Measurements from ENCODE around the gene UBP1.
"Not testable (repeated sequence)": the region's sequence is repeated elsewhere in the genome, so short reads cannot be mapped to it uniquely, and the experiment has no call there.

UBP1 gene, protein sequence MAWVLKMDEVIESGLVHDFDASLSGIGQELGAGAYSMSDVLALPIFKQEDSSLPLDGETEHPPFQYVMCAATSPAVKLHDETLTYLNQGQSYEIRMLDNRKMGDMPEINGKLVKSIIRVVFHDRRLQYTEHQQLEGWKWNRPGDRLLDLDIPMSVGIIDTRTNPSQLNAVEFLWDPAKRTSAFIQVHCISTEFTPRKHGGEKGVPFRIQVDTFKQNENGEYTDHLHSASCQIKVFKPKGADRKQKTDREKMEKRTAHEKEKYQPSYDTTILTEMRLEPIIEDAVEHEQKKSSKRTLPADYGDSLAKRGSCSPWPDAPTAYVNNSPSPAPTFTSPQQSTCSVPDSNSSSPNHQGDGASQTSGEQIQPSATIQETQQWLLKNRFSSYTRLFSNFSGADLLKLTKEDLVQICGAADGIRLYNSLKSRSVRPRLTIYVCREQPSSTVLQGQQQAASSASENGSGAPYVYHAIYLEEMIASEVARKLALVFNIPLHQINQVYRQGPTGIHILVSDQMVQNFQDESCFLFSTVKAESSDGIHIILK

DNA sequence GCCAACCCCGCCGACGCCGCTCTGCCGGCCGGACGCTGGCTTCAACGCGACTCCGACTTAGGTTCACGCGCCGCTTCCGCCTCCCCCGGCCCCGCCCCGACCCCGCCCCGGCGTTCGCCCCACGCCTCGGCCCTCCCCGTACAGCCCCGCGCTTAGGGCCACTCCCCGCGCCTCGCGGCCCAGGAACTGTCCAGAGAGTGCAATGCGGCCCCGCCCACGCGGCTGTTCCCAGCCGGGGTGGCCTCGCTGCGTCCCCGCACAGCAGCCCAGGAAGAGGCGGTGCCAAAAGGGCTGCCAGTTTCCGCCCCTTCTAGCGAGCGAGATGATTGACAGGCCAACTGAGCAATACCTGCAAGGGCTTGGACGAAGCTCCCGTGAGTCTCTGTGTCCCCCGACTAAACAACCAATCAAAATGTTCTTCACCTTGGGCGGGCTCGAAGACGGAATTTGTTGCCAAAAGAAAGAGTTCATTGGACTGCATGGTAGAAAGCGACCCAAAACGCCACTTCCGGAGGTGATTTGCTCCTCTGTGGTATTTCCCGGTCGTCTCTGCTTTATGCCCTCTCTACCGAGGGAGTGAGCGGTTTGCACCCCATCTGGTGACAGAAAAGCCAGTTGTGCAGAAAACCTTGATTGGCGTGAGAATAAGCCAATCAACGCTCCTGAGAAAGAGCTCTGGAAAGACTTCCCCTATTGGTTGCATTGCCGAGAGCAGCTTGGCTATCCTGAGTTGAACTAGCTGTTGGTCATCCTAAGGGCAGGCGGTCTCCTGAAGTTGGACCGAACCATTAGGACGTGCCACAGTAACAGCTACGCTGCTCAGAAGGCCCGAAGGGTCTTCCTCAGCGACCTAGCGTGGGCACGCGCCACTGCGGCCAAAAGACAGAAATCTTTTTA lies at the start of gene UBP1:
Gene UBP1 (minus strand): TSS at position 78 of the 897 bp plus-strand sequence. CDS start 557 bp downstream, outside the sequence.
- DNase-seq = peak; percentile 100

DNA sequence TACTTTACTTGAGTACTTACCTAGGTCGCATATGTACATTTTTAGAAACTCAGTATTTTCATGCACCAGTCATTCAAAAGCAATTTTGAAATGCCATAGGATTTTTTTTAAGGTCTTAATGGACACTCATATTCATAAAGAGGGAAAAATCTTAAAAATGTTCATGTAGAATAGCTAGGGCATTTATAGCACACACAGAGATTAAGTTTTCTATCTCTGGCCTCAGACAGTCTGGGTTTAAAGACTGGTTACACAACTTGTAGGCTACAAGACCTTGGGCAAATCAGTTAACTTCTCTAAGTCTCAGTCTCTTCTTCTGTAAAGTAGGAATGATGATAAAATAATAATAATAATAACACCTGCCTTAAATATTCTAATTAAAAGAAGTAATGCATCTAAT lies 48.5 kb upstream of the UBP1 start:
- no peak for DNase-seq

DNA sequence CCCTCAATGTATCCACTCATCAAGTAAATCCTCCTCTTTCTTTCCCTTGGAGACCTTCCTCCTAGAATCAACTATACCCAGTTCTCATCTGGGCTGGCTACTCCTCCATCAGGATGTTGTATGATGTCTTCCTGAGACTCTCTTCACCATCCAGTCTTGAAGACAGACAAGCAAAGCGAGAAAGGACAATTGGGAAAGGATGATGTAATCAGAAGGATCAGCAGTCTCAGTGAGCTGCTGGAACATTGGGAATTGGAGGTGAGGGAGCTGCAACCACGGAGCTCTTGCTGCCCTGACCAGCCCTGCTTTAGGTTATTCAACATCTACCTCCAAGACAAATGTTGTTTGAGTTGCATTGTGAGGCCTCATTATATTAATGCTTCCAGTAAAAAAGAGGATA lies 48.0 kb upstream of the UBP1 start:
- no peak for DNase-seq

DNA sequence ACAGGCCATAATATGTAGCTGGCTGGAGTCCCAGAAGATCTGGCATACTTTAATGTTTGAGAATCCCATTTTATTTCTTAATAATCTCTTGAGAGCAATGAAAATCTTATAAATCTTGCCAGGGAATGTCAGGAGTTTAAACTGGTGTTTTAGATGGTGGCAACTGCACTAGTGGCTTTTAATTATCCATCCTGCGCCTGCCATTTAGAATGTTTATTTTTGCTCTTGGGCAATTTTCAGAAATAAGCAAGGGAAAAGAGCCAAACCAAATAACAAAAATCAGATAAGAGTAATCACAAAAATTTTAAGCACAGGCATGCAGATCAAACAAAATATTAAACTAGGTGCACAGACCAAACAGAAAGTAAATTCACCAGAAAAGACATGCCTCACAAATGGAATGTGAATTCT lies 41.9 kb upstream of the UBP1 start:
- DNase-seq = no peak

DNA sequence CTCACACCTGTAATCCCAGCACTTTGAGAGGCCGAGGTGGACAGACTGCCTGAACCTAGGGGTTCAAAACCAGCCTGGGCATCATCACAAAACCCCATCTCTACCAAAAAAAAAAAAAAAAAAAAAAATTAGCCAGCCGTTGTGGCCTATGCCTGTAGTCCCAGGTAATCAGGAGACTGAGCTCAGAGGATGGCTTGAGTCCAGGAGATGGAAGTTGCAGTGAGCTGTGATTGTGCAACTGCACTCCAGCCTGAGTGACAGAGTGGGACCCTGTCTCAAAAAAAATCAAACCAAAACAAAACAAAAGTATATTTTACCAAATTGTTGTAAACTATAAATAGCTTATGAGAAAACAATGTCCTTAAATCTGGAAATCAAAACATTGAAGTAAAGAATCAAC lies 34.7 kb upstream of the UBP1 start:
- no peak for DNase-seq

DNA sequence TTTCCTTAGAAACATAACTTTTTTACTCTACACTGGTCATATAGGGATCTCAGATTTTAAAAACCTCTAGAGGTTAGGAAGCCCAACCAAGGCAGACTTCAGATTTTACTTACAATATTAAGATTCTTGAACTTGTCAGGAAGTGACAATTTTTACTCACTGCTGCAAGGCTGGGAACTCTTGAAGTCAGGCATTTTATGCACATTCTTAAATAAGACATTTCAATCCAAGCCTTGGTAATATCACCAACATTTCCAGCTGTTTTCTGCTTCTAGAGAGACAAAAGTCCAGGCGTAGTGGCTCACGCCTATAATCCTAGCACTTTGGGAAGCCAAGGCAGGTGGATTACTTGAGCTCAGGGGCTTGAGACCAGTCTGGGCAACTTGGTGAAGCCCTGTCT lies 33.6 kb upstream of the UBP1 start:
- DNase-seq = no peak

DNA sequence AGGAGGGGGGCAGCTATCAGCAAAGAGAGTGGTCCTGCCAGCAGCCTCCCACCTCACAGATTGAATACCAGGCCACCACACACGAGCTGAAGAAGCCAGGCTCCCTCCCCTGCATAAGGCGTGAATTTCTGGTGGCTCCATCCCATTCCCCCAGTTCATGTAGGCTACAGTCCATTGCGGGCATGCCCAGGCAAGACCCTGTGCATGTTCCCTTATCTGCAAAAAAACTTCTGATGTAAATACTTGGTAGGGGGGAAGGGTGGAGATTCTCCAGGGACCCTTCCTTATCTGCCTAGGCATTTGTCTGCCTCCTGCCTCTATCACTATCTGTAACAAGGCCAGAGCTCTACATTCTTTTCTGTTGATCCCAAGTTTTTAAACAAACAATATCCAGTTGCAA lies 27.6 kb upstream of the UBP1 start:
- DNase-seq = no peak

DNA sequence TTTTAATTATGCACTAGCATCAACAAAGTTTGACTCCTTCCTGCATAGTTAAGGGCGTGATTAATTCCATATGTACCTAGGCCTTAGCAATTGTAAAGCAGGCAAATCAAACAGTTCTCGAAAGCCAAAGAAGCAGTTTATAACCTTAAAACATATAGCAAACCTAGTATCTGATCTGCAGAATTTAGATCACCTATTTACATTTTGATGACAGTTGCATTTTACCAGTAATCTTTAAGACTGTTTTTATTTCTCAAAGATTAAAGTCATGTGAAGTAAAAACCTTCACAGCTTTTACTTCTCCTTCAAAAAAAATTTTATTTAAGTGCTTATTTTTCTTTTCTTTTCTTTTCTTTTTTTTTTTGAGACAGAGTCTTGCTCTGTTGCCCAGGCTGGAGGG lies 20.9 kb upstream of the UBP1 start:
- DNase-seq = no peak

DNA sequence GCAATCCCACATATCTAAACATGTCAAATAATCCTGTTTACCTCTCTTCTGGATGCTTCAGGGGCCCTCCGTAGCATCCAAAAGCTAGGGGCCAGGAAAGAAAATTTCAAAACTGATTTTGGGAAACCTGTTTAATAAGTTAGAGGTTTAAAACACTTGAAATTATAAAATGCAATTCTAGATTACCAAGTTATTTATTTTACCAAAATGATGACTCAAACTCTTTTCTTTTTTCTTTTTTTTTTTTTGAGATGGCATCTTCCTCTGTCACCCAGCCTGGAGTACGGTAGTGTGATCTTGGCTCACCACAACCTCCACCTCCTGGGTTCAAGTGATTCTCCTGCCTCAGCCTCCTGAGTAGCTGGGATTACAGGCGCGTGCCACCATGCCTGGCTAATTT lies 19.4 kb upstream of the UBP1 start:
- not testable (repeated sequence) for DNase-seq

DNA sequence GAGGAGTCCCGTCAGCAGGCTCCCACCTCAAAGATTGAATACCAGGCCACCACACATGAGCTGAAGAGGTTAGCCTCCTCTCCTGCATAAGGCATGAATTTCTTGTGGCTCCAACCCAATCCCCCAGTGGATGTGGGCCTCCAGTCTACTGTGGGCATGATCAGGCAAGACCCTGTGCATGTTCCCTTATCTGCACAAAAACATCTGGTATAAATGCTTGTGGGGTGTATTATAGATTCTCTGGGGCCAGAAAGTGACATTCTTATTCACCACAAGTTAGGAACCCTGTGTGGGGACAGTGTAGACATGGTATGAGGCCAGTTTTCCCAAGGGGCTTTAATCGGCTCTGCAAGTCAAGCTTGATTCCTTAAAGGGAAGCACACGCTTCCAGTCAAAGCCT lies 18.2 kb upstream of the UBP1 start:
- DNase-seq = no peak

DNA sequence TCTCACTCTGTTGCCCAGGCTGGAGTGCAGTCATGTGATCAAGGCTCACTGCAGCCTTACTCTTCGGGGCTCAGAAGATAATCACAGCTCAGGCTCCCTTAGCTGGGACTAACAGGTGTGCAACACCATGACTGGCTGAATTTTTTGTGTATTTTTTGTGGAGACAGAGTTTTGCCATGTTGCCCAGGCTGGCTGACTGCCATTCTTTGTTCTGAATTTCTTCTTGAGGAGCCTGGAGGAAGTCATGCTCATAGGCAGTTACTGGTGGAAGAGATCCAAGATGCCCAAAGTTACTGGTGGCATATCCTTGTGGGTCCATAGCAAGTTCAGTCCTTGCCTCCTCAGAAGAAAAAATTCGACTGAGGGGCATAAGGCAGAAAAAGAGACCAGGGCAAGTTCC lies 16.6 kb upstream of the UBP1 start:
- DNase-seq = no peak

DNA sequence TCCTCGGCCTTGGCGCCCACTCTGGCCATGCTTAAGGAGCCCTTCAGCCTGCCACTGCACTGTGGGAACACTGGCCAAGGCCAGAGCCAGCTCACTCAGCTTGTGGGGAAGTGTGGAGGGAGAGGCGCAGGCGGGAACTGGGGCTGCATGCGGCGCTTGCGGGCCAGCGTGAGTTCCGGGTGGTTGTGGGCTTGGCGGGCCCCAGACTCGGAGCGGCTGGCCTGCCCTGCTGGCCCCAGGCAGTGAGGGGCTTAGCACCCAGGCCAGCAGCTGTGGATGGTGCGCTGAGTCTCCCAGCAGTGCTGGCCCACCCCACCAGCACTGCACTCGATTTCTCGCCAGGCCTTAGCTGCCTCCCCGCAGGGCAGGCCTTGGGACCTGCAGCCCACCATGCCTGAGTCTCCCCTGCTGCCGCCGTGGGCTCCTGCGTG lies 13.1 kb upstream of the UBP1 start:
- DNase-seq = no peak

DNA sequence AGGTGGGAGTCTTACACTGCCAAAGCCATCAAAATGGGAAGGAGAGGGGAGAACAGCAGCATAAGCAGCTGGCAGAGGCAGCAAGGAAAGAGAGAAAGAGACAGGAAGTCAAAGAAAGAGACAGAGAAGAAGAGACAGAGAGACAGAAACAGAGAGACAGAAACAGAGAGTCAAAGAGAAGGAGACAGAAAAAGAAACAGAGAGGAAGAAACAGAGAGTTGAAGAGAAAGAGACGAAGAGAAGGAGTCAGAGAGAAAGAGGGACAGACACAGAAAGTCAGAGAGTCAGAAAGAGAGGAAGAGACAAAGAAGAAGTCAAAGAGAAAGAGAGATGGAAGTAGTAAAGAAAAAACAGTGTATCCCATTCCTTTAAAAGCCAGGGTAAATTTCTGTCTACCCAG lies 11.8 kb upstream of the UBP1 start:
- not testable (repeated sequence) for DNase-seq

DNA sequence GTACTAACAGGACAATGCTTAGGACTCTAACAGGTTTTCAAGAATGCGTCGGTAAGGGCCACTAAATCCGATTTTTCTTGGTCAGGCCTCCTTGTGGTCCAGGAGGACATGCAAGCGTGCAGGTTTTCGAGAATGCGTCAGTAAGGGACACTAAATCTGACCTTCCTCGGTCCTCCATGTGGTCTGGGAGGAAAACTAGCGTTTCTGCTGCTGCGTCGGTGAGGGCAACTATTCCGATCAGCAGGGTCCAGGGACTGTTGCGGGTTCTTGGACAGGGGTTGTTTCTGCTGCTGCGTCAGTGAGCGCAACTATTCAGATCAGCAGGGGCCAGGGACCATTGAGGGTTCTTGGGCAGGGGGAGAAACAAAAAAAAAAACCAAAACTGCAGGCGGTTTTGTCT lies 7.8 kb upstream of the UBP1 start:
- DNase-seq = no peak

DNA sequence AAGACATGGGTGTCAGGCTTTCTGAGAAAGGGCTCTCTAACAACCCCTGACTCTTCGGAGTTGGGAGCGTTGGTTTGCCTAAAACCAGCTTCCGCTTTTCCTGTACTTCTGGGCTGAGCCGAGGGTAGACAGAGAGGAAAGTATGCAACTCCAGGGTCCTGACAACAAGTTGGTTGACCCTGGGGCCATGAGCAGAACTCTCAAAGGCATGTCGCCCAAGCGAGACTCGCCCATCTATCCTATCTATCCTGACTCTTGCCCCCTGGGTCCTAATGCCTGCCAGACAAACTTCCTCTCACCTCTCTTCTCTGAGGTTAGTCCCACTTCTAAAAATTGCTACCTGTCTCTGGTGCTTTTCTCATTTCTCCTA lies 7.0 kb upstream of the UBP1 start:
- DNase-seq = not testable (repeated sequence)

DNA sequence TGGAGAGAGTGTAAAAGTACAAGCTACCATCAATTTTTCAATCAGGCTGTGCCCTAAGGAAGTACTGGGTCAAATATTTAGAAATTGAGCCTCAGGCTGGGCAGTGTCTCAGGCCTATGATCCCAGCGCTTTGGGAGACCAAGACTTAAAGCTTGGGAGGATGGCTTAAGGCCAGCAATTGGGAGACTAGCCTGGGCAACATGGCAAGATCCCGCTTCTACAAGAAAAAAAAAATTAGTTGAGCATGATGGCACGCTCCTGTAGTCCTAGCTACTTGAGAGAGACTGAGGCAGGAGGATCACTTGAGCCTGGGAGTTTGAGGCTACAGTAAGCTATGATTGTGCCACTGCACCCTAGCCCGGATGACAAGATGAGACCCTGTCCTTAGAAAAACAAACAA lies 2.0 kb upstream of the UBP1 start:
- no peak for DNase-seq

DNA sequence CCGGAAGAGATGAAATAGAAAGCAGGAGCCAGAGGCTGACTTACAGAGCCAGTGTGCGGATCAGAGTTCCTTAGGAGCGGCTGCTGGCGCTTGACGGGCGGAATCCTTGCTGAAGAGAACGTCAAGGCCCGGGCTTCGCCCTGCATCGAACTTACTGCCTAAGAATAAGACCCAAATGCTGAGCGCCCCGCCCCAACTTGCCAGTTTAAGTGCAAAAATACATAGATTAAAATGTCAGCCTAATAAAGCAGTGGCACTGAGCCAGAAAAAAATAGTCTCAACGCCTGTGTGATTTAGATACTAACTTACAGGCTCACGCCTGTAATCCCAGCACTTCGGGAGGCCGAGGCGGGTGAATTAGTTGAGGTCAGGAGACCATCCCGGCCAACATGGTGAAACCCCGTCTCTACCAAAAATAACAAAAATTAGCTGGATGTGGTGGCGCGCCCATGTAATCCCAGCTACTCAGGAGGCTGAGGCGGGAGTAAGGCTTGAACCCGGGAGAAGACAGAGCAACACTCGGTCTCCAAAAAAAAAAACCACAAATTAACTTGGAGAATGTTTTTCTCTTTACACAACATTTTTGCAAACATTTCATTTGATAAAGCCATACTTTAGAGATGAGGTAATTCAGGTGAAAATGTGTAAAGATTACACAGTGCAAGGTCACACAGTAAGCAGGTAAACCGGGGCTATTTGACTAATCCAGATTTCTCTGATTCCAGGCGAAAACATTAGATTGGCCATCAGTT lies 1.2 kb upstream of the UBP1 start:
- DNase-seq = no peak

DNA sequence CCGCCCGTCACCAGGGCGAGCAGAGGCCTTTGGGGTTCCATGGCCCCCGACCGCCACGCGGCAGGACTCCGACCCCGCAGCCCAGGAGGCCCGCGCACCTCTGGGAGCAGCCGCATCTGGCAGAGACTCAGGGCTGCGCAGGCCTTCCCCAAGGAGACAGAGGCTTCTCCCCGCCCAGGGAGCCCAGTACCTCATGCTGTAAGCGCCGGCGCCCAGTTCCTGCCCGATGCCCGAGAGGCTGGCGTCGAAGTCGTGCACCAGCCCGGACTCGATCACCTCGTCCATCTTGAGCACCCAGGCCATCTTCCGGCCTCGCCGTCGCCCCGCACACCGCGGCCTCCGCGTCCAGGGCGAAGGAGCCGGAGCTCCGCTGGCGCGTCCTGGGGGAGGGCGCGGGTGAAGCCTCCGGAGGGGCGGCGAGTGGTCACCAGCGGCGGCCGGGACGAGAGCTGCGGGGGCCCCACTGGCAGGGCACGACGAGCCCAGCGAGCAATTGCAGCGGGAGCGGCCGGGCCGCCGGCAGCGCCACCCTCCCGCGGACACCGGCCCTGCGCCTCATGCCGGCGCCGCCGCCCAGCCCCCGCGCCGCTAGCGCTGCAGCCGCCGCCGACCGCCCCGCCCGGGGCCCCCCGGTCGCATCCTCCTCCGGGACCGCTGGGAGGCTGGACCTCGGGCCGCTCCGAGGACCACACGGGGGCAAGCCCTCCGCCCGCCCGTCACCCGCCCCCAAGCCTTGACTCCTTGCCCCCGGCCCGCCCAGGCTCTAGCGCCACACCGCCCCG lies 468 bp downstream of the UBP1 start:
- no peak for DNase-seq

DNA sequence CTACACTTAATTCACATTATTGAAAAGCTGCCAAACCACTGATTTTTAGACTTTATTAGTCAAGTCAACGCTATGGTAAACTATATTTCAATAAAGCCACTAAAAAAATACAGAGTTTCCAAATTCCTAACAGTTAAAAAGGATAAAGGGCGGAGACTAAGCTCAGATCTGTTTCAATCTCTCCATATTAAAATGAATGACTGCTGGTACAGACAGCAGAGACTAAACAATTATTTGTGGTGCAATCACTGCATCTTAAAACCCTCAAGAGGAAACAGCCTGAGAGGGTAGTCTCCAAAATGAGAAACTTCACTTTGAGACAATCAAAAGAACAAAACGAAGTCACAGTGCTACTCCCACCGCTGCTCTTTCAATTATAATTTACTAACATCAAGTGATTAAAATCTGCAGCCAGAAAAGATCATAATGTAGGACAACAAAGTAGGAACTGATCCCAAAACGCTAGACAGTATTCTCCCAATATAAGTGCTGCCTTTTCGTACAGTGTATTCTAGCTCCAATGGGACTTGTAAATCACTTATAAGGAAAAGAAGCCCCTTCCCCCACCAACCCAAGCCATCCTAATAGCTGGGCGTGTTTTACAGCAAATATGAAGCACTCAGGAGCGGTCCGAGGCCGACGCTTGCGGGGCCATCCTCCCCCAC lies 1.2 kb downstream of the UBP1 start:
- no peak for DNase-seq

DNA sequence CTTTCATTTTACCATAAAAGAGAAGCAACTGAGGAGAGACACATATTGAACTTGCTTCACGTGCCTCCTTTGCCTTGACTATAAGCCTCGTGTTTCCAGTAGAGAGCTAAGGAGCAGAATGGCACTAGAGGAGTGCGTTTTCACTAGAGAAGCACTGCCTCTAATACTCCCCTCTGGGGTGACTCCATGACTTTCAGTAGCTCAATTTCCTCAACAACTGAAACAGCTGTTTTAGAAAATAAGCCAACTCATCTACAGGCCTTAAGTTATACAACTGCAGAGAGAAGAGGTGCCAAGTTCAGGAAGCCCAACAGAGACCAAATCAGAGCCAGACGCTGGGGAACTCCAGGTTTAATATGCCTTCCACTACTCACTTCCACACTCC lies 1.9 kb downstream of the UBP1 start:
- no peak for DNase-seq

DNA sequence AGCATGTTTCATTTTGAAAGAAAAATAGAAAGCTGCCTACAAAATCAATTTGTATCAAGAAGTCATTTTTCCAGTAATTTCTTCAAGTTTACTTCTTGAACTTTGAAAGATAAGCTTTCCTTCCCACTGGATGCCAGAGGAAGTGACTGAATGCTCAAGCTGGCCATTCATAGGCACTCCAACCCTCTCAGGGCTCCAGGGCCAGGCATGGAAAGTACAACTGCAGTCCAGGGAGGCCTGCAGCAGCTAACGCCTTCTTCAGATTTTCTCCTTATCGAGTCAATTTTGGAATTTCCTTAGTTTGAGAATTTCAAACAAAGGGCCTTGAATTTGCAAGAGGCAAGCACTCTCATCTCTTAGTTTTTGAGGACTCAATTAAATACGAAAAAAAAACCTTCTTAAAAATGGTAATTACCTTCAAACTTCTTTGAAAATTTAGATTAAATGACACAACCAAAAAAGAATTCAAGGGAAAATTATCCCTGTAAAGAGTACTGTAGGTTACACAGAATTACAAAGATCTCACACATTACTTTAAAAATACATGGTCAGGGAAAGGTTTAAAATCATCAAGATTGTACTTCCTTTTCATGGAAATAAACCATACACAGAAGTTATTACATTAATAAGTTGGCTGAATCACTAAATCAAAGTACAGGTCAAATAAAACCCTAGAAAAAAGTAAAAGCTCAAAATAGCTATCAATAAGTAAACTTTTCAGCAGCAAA lies 2.5 kb downstream of the UBP1 start:
- no peak for DNase-seq
